ENCODE results near the gene GALNT18.
"Not testable (repeated sequence)": the region's sequence is repeated elsewhere in the genome, so short reads cannot be mapped to it uniquely, and the experiment has no call there.

GALNT18 gene

GRCh38 chr11:11379661-11380060 lies 242.1 kb downstream of the GALNT18 start:
- Mint-ChIP-seq H3K27me3 (peaks cover 10% of the 10 kb centered on the region), H3K9me3 (no peaks in the 10 kb centered on the region), H3K4me1 (no peaks in the 10 kb centered on the region), H3K36me3 (ENCODE audit: insufficient read depth) (peaks cover 2% of the 10 kb centered on the region), H3K4me3 (no peak overlapping the region), H3K27ac (ENCODE audit: low read depth) (no peak overlapping the region)
- ATAC-seq (replicated peaks; ENCODE audit: extremely low read depth, poor library complexity, severe bottlenecking) (no peak), DNase-seq (ENCODE audit: low spot score in 2 of 2) (no peak)

- Mint-ChIP-seq H3K4me3 (no peak overlapping the region), H3K27ac (ENCODE audit: low read depth) (no peak overlapping the region), H3K4me1 (no peaks in the 10 kb centered on the region), H3K27me3 (peaks cover 12% of the 10 kb centered on the region), H3K9me3 (no peaks in the 10 kb centered on the region), H3K36me3 (ENCODE audit: insufficient read depth) (peaks cover 2% of the 10 kb centered on the region)
- ATAC-seq (replicated peaks; ENCODE audit: extremely low read depth, poor library complexity, severe bottlenecking) (no peak), DNase-seq (ENCODE audit: low spot score in 2 of 2) (no peak)
Observed at GRCh38 chr11:11378184-11378940, 243.4 kb downstream of the GALNT18 start.

- DNase-seq (ENCODE audit: low spot score in 2 of 2) (no peak), ATAC-seq (replicated peaks; ENCODE audit: extremely low read depth, poor library complexity, severe bottlenecking) (no peak)
- no peaks in the 10 kb centered on the region for H3K9me3 Mint-ChIP-seq
- no peak overlapping the region for H3K27ac Mint-ChIP-seq (ENCODE audit: low read depth)
- H3K27me3 Mint-ChIP-seq, result peaks cover 36% of the 10 kb centered on the region
- H3K4me1 Mint-ChIP-seq, result no peaks in the 10 kb centered on the region
- peaks cover under 1% of the 10 kb centered on the region for H3K36me3 Mint-ChIP-seq (ENCODE audit: insufficient read depth)
- no peak overlapping the region for H3K4me3 Mint-ChIP-seq
Observed at GRCh38 chr11:11374358-11375148, 247.3 kb downstream of the GALNT18 start.

GRCh38 chr11:11373934-11374333 lies 247.9 kb downstream of the GALNT18 start:
- Mint-ChIP-seq H3K4me3 (no peak overlapping the region), H3K27ac (ENCODE audit: low read depth) (no peak overlapping the region), H3K4me1 (no peaks in the 10 kb centered on the region), H3K9me3 (no peaks in the 10 kb centered on the region), H3K27me3 (peaks cover 36% of the 10 kb centered on the region), H3K36me3 (ENCODE audit: insufficient read depth) (no peaks in the 10 kb centered on the region)
- ATAC-seq (replicated peaks; ENCODE audit: extremely low read depth, poor library complexity, severe bottlenecking) (no peak), DNase-seq (ENCODE audit: low spot score in 2 of 2) (no peak)

- Mint-ChIP-seq H3K4me3 (no peak overlapping the region), H3K9me3 (no peaks in the 10 kb centered on the region), H3K4me1 (no peaks in the 10 kb centered on the region), H3K27ac (ENCODE audit: low read depth) (no peak overlapping the region), H3K36me3 (ENCODE audit: insufficient read depth) (no peaks in the 10 kb centered on the region), H3K27me3 (peaks cover 36% of the 10 kb centered on the region)
- DNase-seq (ENCODE audit: low spot score in 2 of 2) (no peak), ATAC-seq (replicated peaks; ENCODE audit: extremely low read depth, poor library complexity, severe bottlenecking) (no peak)
Observed at GRCh38 chr11:11372461-11372860, 249.3 kb downstream of the GALNT18 start.

GRCh38 chr11:11370962-11371303 lies 250.9 kb downstream of the GALNT18 start:
- H3K4me1 Mint-ChIP-seq, result no peaks in the 10 kb centered on the region
- H3K4me3 Mint-ChIP-seq, result no peak overlapping the region
- no peak overlapping the region for H3K27ac Mint-ChIP-seq (ENCODE audit: low read depth)
- H3K36me3 Mint-ChIP-seq (ENCODE audit: insufficient read depth), result no peaks in the 10 kb centered on the region
- H3K27me3 Mint-ChIP-seq, result peaks cover 36% of the 10 kb centered on the region
- H3K9me3 Mint-ChIP-seq, result no peaks in the 10 kb centered on the region
- ATAC-seq (replicated peaks; ENCODE audit: extremely low read depth, poor library complexity, severe bottlenecking) (no peak), DNase-seq (ENCODE audit: low spot score in 2 of 2) (no peak)

- Mint-ChIP-seq H3K36me3 (ENCODE audit: insufficient read depth) (no peaks in the 10 kb centered on the region), H3K4me3 (no peak overlapping the region)
Observed at GRCh38 chr11:11370255-11370961, 251.4 kb downstream of the GALNT18 start.

GRCh38 chr11:11366793-11367192 lies 255.0 kb downstream of the GALNT18 start:
- peaks cover 35% of the 10 kb centered on the region for H3K27me3 Mint-ChIP-seq
- no peaks in the 10 kb centered on the region for H3K9me3 Mint-ChIP-seq
- no peaks in the 10 kb centered on the region for H3K36me3 Mint-ChIP-seq (ENCODE audit: insufficient read depth)
- no peaks in the 10 kb centered on the region for H3K4me1 Mint-ChIP-seq
- no peak overlapping the region for H3K27ac Mint-ChIP-seq (ENCODE audit: low read depth)
- ATAC-seq (replicated peaks; ENCODE audit: extremely low read depth, poor library complexity, severe bottlenecking) (no peak), DNase-seq (ENCODE audit: low spot score in 2 of 2) (no peak)
- no peak overlapping the region for H3K4me3 Mint-ChIP-seq

More at GRCh38 chr11:11370255-11370961, 251.4 kb downstream of the GALNT18 start:
- ATAC-seq (replicated peaks; ENCODE audit: extremely low read depth, poor library complexity, severe bottlenecking), result no peak
- Mint-ChIP-seq H3K9me3 (no peaks in the 10 kb centered on the region), H3K27ac (ENCODE audit: low read depth) (no peak overlapping the region), H3K4me1 (no peaks in the 10 kb centered on the region), H3K27me3 (peaks cover 36% of the 10 kb centered on the region)
- no peak for DNase-seq (ENCODE audit: low spot score in 2 of 2)

GRCh38 chr11:11363674-11364073 lies 258.1 kb downstream of the GALNT18 start:
- no peaks in the 10 kb centered on the region for H3K9me3 Mint-ChIP-seq
- DNase-seq (ENCODE audit: low spot score in 2 of 2), result no peak
- H3K27ac Mint-ChIP-seq (ENCODE audit: low read depth), result no peak overlapping the region
- H3K36me3 Mint-ChIP-seq (ENCODE audit: insufficient read depth), result no peaks in the 10 kb centered on the region
- no peak for ATAC-seq (replicated peaks; ENCODE audit: extremely low read depth, poor library complexity, severe bottlenecking)
- no peak overlapping the region for H3K4me3 Mint-ChIP-seq
- H3K27me3 Mint-ChIP-seq, result peaks cover 39% of the 10 kb centered on the region
- no peaks in the 10 kb centered on the region for H3K4me1 Mint-ChIP-seq

- Mint-ChIP-seq H3K27me3 (peaks cover 63% of the 10 kb centered on the region), H3K4me1 (no peaks in the 10 kb centered on the region), H3K36me3 (ENCODE audit: insufficient read depth) (no peaks in the 10 kb centered on the region), H3K4me3 (no peak overlapping the region), H3K27ac (ENCODE audit: low read depth) (no peak overlapping the region), H3K9me3 (no peaks in the 10 kb centered on the region)
- DNase-seq (ENCODE audit: low spot score in 2 of 2) (no peak), ATAC-seq (replicated peaks; ENCODE audit: extremely low read depth, poor library complexity, severe bottlenecking) (no peak)
Observed at GRCh38 chr11:11359611-11360010, 262.2 kb downstream of the GALNT18 start.

GRCh38 chr11:11356842-11357241 lies 265.0 kb downstream of the GALNT18 start:
- ATAC-seq (replicated peaks; ENCODE audit: extremely low read depth, poor library complexity, severe bottlenecking), result no peak
- H3K4me1 Mint-ChIP-seq, result no peaks in the 10 kb centered on the region
- no peaks in the 10 kb centered on the region for H3K36me3 Mint-ChIP-seq (ENCODE audit: insufficient read depth)
- H3K4me3 Mint-ChIP-seq, result no peak overlapping the region
- DNase-seq (ENCODE audit: low spot score in 2 of 2), result no peak
- peaks cover 46% of the 10 kb centered on the region for H3K27me3 Mint-ChIP-seq
- no peak overlapping the region for H3K27ac Mint-ChIP-seq (ENCODE audit: low read depth)
- no peaks in the 10 kb centered on the region for H3K9me3 Mint-ChIP-seq

- not testable (repeated sequence) for H3K4me1 Mint-ChIP-seq; ATAC-seq (replicated peaks; ENCODE audit: extremely low read depth, poor library complexity, severe bottlenecking); H3K4me3 Mint-ChIP-seq; H3K27ac Mint-ChIP-seq (ENCODE audit: low read depth); H3K9me3 Mint-ChIP-seq; DNase-seq (ENCODE audit: low spot score in 2 of 2); H3K36me3 Mint-ChIP-seq (ENCODE audit: insufficient read depth)
- H3K27me3 Mint-ChIP-seq, result peaks cover 20% of the 10 kb centered on the region
Observed at GRCh38 chr11:11352878-11353277, 268.9 kb downstream of the GALNT18 start, which contains the start of gene CSNK2A3. Gene CSNK2A3, minus strand, starts transcription at chr11:11353250. Its CDS starts 131 bp downstream, at chr11:11353119.

Measured in central memory CD8-positive, alpha-beta T cell (primary cell).